ENCODE results near the gene CEP250.
A peak's percentile ranks its signal among the peaks of the same experiment; 100 is the strongest.
"Not testable (repeated sequence)": the region's sequence is repeated elsewhere in the genome, so short reads cannot be mapped to it uniquely, and the experiment has no call there.

The CEP250 gene

GRCh38 chr20:35502352-35502751, 47.0 kb downstream of the CEP250 start:
- no peak for DNase-seq

GRCh38 chr20:35503281-35503680, 47.9 kb downstream of the CEP250 start:
- no peak for DNase-seq

GRCh38 chr20:35503841-35504561, 48.6 kb downstream of the CEP250 start:
- DNase-seq = no peak

DNA sequence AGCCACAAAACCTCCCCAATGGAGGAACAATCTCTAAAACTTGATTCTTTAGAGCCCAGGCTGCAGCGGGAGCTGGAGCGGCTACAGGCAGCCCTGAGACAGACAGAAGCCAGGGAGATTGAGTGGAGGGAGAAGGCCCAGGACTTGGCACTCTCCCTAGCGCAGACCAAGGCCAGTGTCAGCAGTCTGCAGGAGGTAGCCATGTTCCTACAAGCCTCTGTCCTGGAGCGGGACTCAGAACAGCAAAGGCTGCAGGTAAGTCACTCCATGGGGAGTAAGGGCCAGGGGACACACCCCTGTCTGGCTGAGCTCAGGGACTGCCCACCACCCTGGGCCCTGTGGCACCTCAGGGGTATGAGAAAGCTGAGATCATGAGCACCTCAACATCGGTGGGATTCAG, 49.4 kb downstream of the CEP250 start:
- no peak for DNase-seq

DNA sequence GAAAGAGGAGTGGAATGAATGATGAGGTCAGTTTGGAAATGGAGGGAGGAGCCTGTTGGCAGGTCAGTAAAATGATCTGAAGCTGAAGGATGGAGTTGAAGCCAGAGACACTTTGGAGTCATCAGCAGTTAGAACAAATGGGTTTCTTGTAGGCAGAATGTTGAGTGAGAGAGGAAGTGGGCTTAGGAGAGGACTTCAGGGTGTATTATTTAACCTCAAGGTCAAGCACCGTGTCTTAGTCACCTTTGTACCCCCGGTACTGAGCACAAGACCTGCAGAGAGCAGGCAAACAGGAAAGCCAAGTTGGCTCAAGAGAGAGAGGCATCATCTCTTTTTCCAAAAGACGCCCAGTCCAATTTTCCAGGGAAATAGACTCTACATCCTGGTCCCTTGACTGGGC, 50.8 kb downstream of the CEP250 start:
- no peak for DNase-seq

DNA sequence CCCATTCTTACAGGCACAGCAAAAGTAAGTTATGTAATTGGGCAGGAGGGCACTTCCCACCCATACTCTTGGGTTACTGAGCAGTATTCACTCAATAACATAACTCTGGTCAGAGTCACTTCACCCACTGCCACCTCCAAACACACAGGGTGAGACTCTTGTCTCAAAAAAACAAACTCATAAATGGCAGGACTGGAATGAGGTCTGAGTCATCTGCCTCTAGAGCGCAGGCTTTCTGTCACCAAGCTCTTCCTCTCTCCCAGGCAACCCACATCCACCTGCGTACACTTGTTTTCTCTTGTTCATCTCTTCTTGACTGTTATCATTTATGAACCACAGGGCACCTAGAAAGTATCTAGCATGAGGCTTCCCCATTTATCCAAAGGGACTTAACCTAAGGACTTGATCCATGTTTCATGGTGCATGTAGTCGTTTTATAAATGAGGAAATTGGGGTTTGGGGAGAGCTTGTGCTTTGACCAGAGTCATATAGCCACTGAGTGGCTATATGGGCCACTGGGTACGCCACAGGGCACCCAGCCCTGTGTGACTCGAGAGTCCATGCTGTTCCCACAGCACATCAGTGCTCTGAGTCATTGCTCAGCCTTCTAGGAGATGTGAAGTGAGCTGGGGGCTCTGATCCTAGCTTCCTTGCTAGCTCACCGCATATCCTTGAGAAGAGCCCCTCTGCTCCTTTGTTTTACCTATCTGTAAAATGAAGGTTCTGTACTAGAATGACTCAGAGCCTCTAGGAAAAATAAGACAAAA, 51.7 kb downstream of the CEP250 start:
- DNase-seq = no peak

- no peak for DNase-seq
Measured at GRCh38 chr20:35508493-35509218, 53.3 kb downstream of the CEP250 start.

- no peak for DNase-seq
Measured at GRCh38 chr20:35510951-35511735, 55.7 kb downstream of the CEP250 start.

DNA sequence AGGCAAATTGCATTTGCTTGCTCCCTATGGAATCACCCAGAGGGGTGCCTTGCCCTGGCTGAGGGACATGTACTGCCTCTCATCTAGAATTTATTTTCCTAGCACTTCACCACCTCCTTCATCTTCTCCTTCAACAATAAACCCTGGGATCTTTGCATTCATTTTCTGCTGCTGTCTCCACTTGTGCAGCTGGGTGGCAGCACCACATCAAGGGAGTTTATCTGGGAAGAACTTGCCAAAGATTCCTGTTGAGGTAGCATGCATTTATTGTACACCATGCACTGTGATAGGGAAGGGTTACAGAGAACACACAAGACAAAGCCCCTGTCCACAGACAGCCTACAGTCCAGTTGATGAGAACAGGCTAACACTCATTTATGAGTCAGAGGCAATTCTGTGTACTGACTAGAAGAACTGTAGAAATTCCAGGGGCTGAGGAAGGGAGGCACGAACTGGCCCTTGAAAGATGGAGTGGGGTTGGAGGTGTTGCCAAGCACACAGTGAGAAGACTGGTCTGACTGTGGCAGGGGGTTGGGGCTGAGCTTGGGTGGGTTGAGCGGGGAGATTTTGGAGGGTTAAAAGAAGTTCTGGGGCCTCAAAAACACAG, 56.5 kb downstream of the CEP250 start:
- peak; percentile 1 for DNase-seq

GRCh38 chr20:35514371-35514932, 59.1 kb downstream of the CEP250 start:
- no peak for DNase-seq

- DNase-seq = no peak
Measured at GRCh38 chr20:35515341-35515740, 59.9 kb downstream of the CEP250 start.

GRCh38 chr20:35515949-35516645, 60.7 kb downstream of the CEP250 start:
- no peak for DNase-seq

DNA sequence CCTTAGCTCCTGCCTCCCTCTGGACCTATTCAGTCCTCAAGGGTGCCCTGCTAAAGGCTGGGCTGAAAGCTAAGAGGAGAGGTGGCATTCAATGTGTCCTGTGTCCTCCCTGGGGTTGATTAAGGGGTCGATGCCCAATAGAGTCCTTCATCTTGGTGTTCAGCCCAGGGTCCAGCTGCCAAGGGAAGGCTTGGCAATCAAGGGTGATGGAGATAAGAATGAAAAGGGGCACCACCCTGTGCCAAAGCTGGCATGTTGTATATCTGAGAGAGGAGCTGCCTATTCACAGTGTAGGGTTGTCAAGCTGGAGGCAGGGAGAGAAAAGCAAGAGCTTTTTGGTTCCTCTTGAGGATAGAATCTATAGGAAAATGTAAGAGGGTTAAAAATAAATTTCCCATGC, 61.7 kb downstream of the CEP250 start:
- DNase-seq = no peak

GRCh38 chr20:35517767-35518166, 62.4 kb downstream of the CEP250 start:
- DNase-seq = not testable (repeated sequence)

- DNase-seq = no peak
Measured at GRCh38 chr20:35518955-35519354, 63.6 kb downstream of the CEP250 start.

GRCh38 chr20:35523298-35523888, 68.0 kb downstream of the CEP250 start:
- DNase-seq = no peak

DNA sequence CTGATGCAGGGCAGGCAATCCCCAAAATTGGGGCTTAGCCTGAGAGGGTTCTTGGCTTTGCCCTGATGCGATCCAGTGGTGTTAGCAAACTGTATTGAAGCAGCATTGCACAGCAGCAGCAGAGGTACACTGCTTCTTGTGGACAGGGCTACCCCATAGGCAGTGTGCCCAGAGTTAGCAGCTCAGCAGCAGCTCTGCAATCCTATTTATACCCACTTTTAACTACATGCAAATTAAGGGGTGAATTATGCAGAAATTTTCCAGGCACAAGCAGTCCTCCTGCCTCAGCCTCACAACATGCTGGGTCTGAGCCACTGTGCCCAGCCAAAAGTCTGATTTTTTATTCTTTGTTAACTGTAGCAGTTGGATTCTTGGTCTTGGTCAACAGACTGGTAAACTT, 70.2 kb downstream of the CEP250 start:
- DNase-seq = no peak

DNA sequence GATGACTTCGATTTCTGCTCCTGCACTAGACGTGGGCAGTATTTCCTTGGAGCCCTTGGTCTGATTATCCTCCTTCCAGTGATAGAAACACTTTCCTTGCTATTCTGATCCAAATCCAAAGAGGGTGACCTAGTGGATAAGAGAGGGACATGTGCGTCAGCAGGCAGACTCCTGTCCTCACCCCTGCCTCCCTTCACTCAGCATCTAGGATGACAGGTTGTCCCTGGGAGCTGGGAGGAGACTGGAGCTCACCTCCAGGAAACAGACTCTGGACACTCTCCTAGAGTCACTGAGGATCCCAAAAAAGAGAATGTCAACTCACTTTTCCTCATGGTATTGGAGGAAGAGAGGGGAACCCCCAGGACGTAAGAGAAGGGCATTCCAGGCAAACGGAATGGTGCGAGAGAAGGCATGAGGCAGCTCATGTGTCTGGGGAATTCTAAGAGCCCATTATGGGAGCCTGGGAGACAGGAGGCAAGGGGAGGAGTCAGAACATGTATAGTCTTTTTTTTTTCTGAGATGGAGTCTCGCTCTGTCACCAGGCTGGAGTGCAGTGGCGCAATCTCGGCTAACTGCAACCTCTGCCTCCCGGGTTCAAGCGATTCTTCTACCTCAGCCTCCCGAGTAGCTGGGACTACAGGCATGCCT, 71.8 kb downstream of the CEP250 start:
- DNase-seq = no peak

- no peak for DNase-seq
Measured at GRCh38 chr20:35529552-35529951, 74.2 kb downstream of the CEP250 start, which contains the start of gene C20orf173. C20orf173 (minus strand) TSS chr20:35529652; CDS start chr20:35529373, 279 bp downstream.

GRCh38 chr20:35539756-35540212, 84.4 kb downstream of the CEP250 start:
- peak; percentile 94 for DNase-seq

Measured in NCI-H2029 treated with DMSO at 0.1 percent for 48 hours (cell line).